ENCODE measurements around the gene WDR33. TPM values are rescaled to one million over a fixed set of nuclear protein-coding genes. Genes with fewer than 3 reads are reported as not detected.

Gene WDR33
- total and polyA plus RNA-seq, 2 of the 13 experiments (the other 11 are each of a cell fraction or from before 2014, with no cell fraction given): 54.9 to 78.2 TPM

DNA sequence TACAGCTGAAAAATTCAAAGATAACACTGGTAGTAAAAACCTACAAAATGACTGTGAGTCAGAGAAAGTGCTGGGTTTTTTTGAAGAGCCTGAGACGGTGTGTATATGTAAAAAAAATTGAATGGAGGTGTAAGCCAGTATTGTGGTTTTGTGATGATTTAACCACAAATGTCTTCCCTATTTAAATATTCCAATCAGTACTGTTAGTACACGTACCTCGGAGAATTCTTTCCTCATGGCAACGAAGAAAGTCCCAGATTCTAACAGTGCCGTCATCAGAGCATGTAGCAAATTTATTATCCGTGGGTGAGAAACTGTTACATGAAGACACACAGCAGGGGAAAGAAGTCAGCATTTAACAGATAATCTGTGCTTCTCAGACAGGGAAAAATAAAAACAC lies 48.1 kb downstream of the WDR33 start (continued):
- TF ChIP-seq TAF1 (CRISPR knock-in tag; IDR thresholded peaks at IDR 0.05) (no peak), FOSL1 (CRISPR knock-in tag; IDR thresholded peaks at IDR 0.05; ENCODE audit: borderline replicate concordance) (no peak), TOPORS (CRISPR knock-in tag; IDR thresholded peaks at IDR 0.05) (no peak), NKX3-1 (CRISPR knock-in tag; IDR thresholded peaks at IDR 0.05) (no peak), ZNF44 (CRISPR knock-in tag; IDR thresholded peaks at IDR 0.05) (no peak), ZNF354B (CRISPR knock-in tag; IDR thresholded peaks at IDR 0.05) (no peak)
- TF ChIP-seq, protein P1, sequence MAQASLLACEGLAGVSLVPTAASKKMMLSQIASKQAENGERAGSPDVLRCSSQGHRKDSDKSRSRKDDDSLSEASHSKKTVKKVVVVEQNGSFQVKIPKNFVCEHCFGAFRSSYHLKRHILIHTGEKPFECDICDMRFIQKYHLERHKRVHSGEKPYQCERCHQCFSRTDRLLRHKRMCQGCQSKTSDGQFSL (CRISPR knock-in tag; IDR thresholded peaks at IDR 0.05): no peak

DNA sequence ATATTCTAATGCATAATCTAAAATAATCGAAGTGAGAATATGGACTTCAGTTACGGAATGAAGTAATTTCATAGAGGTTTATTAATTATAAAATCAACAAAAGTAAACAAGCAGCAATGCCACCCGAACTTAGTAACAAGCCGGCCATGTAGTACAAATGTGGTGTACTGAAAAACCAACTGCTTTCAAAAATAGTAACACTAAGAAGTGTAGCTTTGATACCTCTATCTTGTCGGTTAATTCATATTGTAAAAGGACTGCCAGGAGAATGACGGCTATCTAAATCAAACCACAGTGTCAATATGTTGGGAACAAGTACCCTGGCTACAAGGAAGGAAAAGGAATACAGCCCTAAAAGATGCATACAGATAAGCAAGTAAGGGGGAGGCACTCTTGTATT lies 48.5 kb downstream of the WDR33 start:
- ChIA-PET POLR2A (no interaction called here), CTCF (ENCODE audit: low intra/inter-chr PET ratio, low total read pairs) (no interaction called here)
- 97% methylated on average over 6 of the region's 6 CpGs for WGBS (ENCODE audit: low lambda C conversion rate)
- no peak for TF ChIP-seq MTF1 (CRISPR knock-in tag; IDR thresholded peaks at IDR 0.05)
- no peak for TF ChIP-seq JARID2 (CRISPR knock-in tag; IDR thresholded peaks at IDR 0.05; ENCODE audit: insufficient replicate concordance)
- no peak for TF ChIP-seq MIXL1 (CRISPR knock-in tag; IDR thresholded peaks at IDR 0.05)
- TF ChIP-seq, protein P2, sequence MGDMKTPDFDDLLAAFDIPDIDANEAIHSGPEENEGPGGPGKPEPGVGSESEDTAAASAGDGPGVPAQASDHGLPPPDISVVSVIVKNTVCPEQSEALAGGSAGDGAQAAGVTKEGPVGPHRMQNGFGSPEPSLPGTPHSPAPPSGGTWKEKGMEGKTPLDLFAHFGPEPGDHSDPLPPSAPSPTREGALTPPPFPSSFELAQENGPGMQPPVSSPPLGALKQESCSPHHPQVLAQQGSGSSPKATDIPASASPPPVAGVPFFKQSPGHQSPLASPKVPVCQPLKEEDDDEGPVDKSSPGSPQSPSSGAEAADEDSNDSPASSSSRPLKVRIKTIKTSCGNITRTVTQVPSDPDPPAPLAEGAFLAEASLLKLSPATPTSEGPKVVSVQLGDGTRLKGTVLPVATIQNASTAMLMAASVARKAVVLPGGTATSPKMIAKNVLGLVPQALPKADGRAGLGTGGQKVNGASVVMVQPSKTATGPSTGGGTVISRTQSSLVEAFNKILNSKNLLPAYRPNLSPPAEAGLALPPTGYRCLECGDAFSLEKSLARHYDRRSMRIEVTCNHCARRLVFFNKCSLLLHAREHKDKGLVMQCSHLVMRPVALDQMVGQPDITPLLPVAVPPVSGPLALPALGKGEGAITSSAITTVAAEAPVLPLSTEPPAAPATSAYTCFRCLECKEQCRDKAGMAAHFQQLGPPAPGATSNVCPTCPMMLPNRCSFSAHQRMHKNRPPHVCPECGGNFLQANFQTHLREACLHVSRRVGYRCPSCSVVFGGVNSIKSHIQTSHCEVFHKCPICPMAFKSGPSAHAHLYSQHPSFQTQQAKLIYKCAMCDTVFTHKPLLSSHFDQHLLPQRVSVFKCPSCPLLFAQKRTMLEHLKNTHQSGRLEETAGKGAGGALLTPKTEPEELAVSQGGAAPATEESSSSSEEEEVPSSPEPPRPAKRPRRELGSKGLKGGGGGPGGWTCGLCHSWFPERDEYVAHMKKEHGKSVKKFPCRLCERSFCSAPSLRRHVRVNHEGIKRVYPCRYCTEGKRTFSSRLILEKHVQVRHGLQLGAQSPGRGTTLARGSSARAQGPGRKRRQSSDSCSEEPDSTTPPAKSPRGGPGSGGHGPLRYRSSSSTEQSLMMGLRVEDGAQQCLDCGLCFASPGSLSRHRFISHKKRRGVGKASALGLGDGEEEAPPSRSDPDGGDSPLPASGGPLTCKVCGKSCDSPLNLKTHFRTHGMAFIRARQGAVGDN (CRISPR knock-in tag; IDR thresholded peaks at IDR 0.05): no peak
- no peak for TF ChIP-seq RAD51 (IDR thresholded peaks at IDR 0.05; ENCODE audit: borderline replicate concordance)
- TF ChIP-seq SALL2 (CRISPR knock-in tag; IDR thresholded peaks at IDR 0.05): no peak
- TF ChIP-seq ZNF749 (CRISPR knock-in tag; IDR thresholded peaks at IDR 0.05; ENCODE audit: borderline replicate concordance): no peak
- TF ChIP-seq RBFOX2 (IDR thresholded peaks at IDR 0.05; ENCODE audit: low read depth, low read length): no peak
- Histone ChIP-seq H3K9me3 (ENCODE audit: low read length) (no peaks in the 10 kb centered on the region), H3K27ac (ENCODE audit: extremely low read length, insufficient read depth, low read length) (no peak overlapping the region), H3K4me2 (ENCODE audit: low read depth, low read length) (no peak overlapping the region), H3K27me3 (ENCODE audit: control insufficient read depth in 1 of 2, insufficient read depth in 2 of 2, low read length in 2 of 2) (no peaks in the 10 kb centered on the region), H3K79me2 (ENCODE audit: insufficient read depth, low read length) (no peaks in the 10 kb centered on the region), H3K4me1 (ENCODE audit: insufficient read depth, low read length) (peaks cover 24% of the 10 kb centered on the region), H2AFZ (ENCODE audit: low read length) (no peak overlapping the region), H4K20me1 (ENCODE audit: insufficient read depth, low read length) (no peaks in the 10 kb centered on the region), H3K4me3 (replicated peaks in 1 of 3; ENCODE audit: insufficient read depth in 1 of 3, low read depth in 2 of 3, low read length in 3 of 3) (no peak overlapping the region), H3K36me3 (replicated peaks in 1 of 2; ENCODE audit: control insufficient read depth in 1 of 2, insufficient read depth in 2 of 2, low read length in 2 of 2) (peaks cover 27 to 68% of the 10 kb centered on the region in 2 experiments), H3K9ac (ENCODE audit: insufficient read depth, low read depth, low read length) (no peak overlapping the region)
- ATAC-seq: no peak
- FAIRE-seq: no peak
- in situ Hi-C loops (cut with HindIII; ENCODE audit: extremely low pct_ligation_motif_present, low pct_unique_long_range_greater_than_20kb) (no loop called here), intact Hi-C loops (cut with micrococcal nuclease; ENCODE audit: unreplicated experiment) (loop anchor here (5.0 kb wide), 1 partner anchor 45 kb away; no protein-coding TSS in a partner anchor)
- no TSS peak for BruUV-seq (replicated peaks)
- DNase-seq (ENCODE audit: low spot score): no peak
